ENCODE results near the gene SMIM9.

DNA sequence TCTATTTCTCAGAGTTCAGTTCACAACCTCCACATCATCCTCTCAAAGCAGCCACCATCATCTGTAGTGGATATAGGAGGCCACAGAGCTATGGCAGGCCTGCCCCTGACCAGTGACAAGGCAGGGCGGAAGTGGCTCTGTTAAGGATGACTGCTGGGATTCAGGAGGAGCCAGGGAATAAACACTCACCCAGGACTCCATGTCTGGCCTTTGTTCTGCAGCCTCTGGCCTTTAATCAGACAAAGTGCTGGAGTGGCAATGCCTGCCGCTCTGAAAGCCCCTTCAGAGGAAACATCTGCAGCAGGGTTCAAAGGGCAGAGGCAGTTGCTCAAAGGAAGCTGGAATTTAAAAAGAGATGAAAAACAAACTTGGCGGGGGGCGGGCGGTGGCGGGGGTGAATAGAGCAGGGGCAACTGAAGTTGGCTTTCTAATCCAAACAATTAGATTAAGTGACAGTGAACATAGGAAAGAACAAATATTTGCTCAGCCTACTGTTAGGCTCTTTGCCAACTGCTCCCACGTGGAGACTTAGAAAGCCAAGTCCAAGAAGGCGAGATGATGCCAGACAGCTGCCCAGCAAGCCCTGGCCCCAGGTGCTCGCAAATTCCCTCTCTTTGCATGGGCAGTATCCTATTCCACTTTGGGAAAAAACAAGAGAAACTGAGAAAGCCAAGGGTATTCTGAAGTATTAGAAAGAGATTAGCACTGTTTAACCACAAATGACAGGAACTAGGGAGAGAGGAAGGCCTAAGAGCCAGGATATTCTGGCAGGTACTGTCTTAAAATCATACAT, 34.7 kb downstream of the SMIM9 start:
- TF ChIP-seq, protein P1, sequence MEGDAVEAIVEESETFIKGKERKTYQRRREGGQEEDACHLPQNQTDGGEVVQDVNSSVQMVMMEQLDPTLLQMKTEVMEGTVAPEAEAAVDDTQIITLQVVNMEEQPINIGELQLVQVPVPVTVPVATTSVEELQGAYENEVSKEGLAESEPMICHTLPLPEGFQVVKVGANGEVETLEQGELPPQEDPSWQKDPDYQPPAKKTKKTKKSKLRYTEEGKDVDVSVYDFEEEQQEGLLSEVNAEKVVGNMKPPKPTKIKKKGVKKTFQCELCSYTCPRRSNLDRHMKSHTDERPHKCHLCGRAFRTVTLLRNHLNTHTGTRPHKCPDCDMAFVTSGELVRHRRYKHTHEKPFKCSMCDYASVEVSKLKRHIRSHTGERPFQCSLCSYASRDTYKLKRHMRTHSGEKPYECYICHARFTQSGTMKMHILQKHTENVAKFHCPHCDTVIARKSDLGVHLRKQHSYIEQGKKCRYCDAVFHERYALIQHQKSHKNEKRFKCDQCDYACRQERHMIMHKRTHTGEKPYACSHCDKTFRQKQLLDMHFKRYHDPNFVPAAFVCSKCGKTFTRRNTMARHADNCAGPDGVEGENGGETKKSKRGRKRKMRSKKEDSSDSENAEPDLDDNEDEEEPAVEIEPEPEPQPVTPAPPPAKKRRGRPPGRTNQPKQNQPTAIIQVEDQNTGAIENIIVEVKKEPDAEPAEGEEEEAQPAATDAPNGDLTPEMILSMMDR (IDR thresholded peaks at IDR 0.05), result no peak
- no peak for TF ChIP-seq POLR2A (IDR thresholded peaks at IDR 0.05)

Data from prostate gland (tissue), 2 donors.